Thyroid gland (tissue), 4 donors: ENCODE data around the gene ZNF280B.

ENCODE experiments used
- CTCF ChIP-seq, 6 experiments: fragments of 200-600 bp in 3 of 6; fragments of 450-650 bp in 3 of 6; sonication (generic) in 3 of 6; IDR thresholded peaks; one replicate each; pipeline ENCODE4 v1.5.1; 2016 to 2019; ENCODE audit warnings: antibody characterized with exemption in 6 of 6, mild to moderate bottlenecking in 2 of 6, inconsistent platforms in 1 of 6, moderate library complexity in 1 of 6
- POLR2A ChIP-seq, 2 donors: fragments of 450-650 bp; IDR thresholded peaks; one replicate each; pipeline ENCODE4 v1.6.1; 2017; ENCODE audit warnings: antibody characterized with exemption in 2 of 2, mild to moderate bottlenecking in 2 of 2, moderate library complexity in 1 of 2

- TF ChIP-seq CTCF (IDR thresholded peaks at IDR 0.05) (no peak), POLR2A (IDR thresholded peaks at IDR 0.05) (no peak)
Measured at GRCh38 chr22:22478470-22478869, 30.1 kb downstream of the ZNF280B start.
